ENCODE results near the gene KCNQ1. TPM values are rescaled to one million over a fixed set of nuclear protein-coding genes. Genes with fewer than 3 reads are reported as not detected.

The KCNQ1 gene
- polyA plus RNA-seq, 1 donor (not counting 4 experiments of a cell fraction or from before 2014, with no cell fraction given): not detected

DNA sequence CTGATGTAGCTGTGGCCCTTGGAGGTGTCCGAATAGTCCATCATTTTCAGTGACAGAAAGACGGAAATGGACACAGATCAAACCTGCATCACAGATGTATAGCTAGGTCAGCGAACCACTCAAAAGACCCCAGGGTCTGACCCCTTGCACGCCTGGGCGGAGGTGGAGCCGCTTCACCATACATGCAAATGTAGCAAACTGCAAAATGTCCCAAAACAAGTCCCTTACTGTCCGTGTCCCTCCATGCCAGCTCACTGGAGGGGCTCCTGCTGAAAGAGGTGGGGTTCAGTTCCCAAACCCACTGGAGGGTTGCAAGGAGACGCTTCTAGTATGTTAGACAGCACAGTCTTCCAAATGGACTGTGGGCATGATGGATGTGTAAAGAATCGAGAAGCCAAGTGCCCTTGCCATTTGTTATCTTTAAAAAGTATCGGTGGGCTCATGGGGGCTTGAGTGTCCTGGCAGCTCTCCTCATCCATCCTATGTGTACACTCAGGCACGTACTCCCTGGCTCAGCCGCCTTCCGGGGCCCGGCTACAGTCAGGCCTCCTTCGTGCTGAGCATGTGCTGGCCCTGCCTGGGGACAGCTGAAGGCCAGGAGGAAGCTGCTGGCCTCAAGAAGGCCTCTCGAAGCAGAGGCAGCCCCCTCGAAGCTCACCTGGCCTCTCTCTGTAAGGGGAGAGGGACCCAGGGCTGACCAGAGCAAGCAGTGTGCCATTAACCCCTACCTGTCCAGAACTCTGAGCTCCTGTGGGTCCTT lies 275.2 kb downstream of the KCNQ1 start:
- H3K27me3 ChIP-seq (ENCODE audit: control insufficient read depth, extremely low read depth, insufficient read depth, low read length): peaks cover 39% of the 10 kb centered on the region

DNA sequence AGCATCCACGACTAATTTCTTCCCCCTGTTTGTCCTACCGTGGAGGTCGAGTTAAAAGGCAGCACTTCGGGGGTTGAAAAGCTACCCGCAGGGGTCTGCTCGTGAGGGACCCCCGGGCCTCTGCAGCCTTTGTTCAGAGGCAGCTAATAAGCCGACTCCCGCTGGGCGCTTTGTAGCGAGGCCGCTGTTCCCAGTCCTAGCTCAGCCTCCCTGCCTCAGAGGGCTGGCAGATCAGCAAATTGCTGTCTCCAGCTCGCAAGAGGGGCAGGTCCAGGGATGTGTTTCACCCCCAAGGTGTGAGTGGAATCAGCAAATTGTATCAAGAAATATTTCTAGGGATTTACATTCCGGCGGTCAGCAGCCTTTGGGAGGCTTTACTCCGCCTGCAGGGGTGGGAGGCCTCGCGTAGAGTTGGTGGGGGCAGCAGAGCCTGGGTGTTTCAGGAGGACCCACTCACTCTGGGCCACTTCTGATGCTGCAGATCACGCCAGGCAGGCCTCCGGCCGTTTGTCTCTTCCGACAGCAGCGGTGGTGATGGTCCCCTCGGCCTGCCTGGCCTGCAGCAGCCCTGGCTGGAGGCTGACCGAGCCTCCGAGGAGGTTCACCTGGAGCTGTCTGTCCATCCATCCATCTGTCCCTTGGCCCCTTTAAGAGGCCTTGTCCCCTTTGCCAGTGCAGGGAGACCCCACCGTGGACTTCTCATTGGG lies 276.6 kb downstream of the KCNQ1 start:
- Histone ChIP-seq H2AFZ (ENCODE audit: control insufficient read depth, low read length) (no peak overlapping the region), H3K27ac (ENCODE audit: control insufficient read depth, insufficient read depth, low read length) (no peak overlapping the region), H3K4me3 (ENCODE audit: control insufficient read depth in 2 of 3, extremely low read depth in 1 of 3, insufficient read depth in 2 of 3, low read depth in 1 of 3, low read length in 3 of 3) (no peak overlapping the region), H3K36me3 (ENCODE audit: control insufficient read depth in 2 of 2, extremely low read depth in 1 of 2, insufficient read depth in 2 of 2, low read length in 2 of 2) (no peaks in the 10 kb centered on the region), H3K9me1 (ENCODE audit: control insufficient read depth, extremely low read depth, insufficient read depth, low read length) (no peaks in the 10 kb centered on the region), H3K4me2 (ENCODE audit: control insufficient read depth, extremely low read depth, insufficient read depth, low read depth, low read length) (no peak overlapping the region), H3K79me2 (ENCODE audit: control insufficient read depth, insufficient read depth, low read length) (no peaks in the 10 kb centered on the region), H3K9me3 (ENCODE audit: control insufficient read depth, low read depth, low read length) (no peaks in the 10 kb centered on the region), H3K27me3 (ENCODE audit: control insufficient read depth, extremely low read depth, insufficient read depth, low read length) (peaks cover 40% of the 10 kb centered on the region), H3K4me1 (ENCODE audit: control insufficient read depth, extremely low read depth, insufficient read depth, low read length) (no peaks in the 10 kb centered on the region), H3K9ac (ENCODE audit: control insufficient read depth, extremely low read depth, insufficient read depth, low read length) (no peak overlapping the region), H4K20me1 (ENCODE audit: control insufficient read depth, extremely low read depth, insufficient read depth, low read length) (no peaks in the 10 kb centered on the region)
- TF ChIP-seq, protein P1, sequence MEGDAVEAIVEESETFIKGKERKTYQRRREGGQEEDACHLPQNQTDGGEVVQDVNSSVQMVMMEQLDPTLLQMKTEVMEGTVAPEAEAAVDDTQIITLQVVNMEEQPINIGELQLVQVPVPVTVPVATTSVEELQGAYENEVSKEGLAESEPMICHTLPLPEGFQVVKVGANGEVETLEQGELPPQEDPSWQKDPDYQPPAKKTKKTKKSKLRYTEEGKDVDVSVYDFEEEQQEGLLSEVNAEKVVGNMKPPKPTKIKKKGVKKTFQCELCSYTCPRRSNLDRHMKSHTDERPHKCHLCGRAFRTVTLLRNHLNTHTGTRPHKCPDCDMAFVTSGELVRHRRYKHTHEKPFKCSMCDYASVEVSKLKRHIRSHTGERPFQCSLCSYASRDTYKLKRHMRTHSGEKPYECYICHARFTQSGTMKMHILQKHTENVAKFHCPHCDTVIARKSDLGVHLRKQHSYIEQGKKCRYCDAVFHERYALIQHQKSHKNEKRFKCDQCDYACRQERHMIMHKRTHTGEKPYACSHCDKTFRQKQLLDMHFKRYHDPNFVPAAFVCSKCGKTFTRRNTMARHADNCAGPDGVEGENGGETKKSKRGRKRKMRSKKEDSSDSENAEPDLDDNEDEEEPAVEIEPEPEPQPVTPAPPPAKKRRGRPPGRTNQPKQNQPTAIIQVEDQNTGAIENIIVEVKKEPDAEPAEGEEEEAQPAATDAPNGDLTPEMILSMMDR (optimal IDR thresholded peaks at IDR 0.05 in 1 of 3, IDR thresholded peaks at IDR 0.05 in 1 of 3, conservative IDR thresholded peaks at IDR 0.05 in 1 of 3; ENCODE audit: extremely low read depth in 1 of 3, insufficient read depth in 2 of 3, low read length in 3 of 3): no peak
- TF ChIP-seq EZH2 (IDR thresholded peaks at IDR 0.05; ENCODE audit: low read length): no peak
- no peak for DNase-seq (ENCODE audit: low read depth, low spot score)
- dilution Hi-C loops (cut with MboI; ENCODE audit: extremely low pct_ligation_motif_present, low sequenced_read_pairs): no loop called here
- FAIRE-seq: no peak

More for the DNA sequence above, 275.2 kb downstream of the KCNQ1 start:
- H3K4me2 ChIP-seq (ENCODE audit: control insufficient read depth, extremely low read depth, insufficient read depth, low read depth, low read length): no peak overlapping the region
- no peaks in the 10 kb centered on the region for H3K79me2 ChIP-seq (ENCODE audit: control insufficient read depth, insufficient read depth, low read length)
- TF ChIP-seq EZH2 (IDR thresholded peaks at IDR 0.05; ENCODE audit: low read length): no peak
- TF ChIP-seq, protein P1 (optimal IDR thresholded peaks at IDR 0.05 in 1 of 3, IDR thresholded peaks at IDR 0.05 in 1 of 3, conservative IDR thresholded peaks at IDR 0.05 in 1 of 3; ENCODE audit: extremely low read depth in 1 of 3, insufficient read depth in 2 of 3, low read length in 3 of 3): no peak
- H3K9ac ChIP-seq (ENCODE audit: control insufficient read depth, extremely low read depth, insufficient read depth, low read length): no peak overlapping the region
- no peak overlapping the region for H3K4me3 ChIP-seq (ENCODE audit: control insufficient read depth in 2 of 3, extremely low read depth in 1 of 3, insufficient read depth in 2 of 3, low read depth in 1 of 3, low read length in 3 of 3)
- H3K9me1 ChIP-seq (ENCODE audit: control insufficient read depth, extremely low read depth, insufficient read depth, low read length): no peaks in the 10 kb centered on the region
- H3K36me3 ChIP-seq (ENCODE audit: control insufficient read depth in 2 of 2, extremely low read depth in 1 of 2, insufficient read depth in 2 of 2, low read length in 2 of 2): no peaks in the 10 kb centered on the region
- dilution Hi-C loops (cut with MboI; ENCODE audit: extremely low pct_ligation_motif_present, low sequenced_read_pairs): no loop called here
- peaks cover 3% of the 10 kb centered on the region for H4K20me1 ChIP-seq (ENCODE audit: control insufficient read depth, extremely low read depth, insufficient read depth, low read length)
- H2AFZ ChIP-seq (ENCODE audit: control insufficient read depth, low read length): no peak overlapping the region
- no peaks in the 10 kb centered on the region for H3K9me3 ChIP-seq (ENCODE audit: control insufficient read depth, low read depth, low read length)
- FAIRE-seq (no peak), DNase-seq (ENCODE audit: low read depth, low spot score) (no peak)
- H3K4me1 ChIP-seq (ENCODE audit: control insufficient read depth, extremely low read depth, insufficient read depth, low read length): no peaks in the 10 kb centered on the region
- no peak overlapping the region for H3K27ac ChIP-seq (ENCODE audit: control insufficient read depth, insufficient read depth, low read length)

Measured in keratinocyte (primary cell).